HG02970 (cell line): ENCODE measurements around the gene PRRX2.
"Not testable (repeated sequence)": the region's sequence is repeated elsewhere in the genome, so short reads cannot be mapped to it uniquely, and the experiment has no call there.

ENCODE experiments used
- ATAC-seq: cut with Tn5 transposase; IDR thresholded peaks from one replicate; pipeline ENCODE4 v1.9.1; 2021; ENCODE audit warnings: mild to moderate bottlenecking, moderate library complexity, moderate number of reproducible peaks; ENCODE audit not compliant: unreplicated experiment, low FRiP score

The PRRX2 gene

GRCh38 chr9:129750013-129750638 lies 84.7 kb downstream of the PRRX2 start:
- no peak for ATAC-seq

DNA sequence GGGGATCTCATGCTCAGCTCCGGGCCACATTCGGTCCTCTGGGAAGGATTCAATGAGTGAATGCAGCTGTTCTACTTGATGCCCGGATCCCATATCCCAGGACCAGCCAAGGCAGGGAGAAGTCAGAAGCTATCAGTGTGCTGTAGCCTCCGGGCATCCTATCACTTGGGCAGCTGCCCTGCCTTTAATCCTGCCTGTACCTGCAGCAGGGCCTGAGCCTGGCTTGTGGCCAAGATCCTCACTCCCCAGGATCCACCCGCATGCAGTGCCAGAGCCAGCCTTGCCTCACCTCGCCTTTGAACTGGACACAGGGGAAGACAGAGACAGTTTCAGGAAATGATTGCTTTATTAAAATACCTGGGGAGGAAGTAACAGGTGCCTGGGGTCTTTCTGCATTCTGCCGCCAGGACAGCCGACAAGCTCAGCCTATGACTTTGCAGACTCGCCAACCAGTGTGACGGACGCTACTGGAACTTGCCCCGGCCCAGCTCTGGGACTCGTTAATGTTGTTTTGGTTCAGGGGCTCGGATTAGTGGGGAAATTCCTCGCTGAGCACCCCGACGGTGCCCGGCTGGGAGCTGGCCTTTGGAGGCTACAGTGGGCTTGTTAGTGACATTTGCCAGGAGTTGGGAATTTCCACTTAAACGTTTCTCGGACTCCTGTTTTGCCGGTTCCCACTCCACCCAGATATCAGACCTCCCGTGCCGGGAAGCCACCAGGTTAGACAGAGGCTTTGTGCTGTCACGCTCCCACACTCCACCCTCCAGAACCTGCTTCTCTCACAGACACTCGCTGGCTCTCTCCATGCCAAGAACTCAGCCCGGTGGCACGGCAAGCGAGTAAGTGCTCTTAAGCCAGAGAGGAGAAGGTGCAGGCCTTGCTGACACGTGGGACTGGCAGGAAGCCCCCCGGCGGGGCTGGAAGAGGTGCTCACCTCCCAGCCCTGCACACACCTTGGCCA lies 86.7 kb downstream of the PRRX2 start:
- no peak for ATAC-seq

DNA sequence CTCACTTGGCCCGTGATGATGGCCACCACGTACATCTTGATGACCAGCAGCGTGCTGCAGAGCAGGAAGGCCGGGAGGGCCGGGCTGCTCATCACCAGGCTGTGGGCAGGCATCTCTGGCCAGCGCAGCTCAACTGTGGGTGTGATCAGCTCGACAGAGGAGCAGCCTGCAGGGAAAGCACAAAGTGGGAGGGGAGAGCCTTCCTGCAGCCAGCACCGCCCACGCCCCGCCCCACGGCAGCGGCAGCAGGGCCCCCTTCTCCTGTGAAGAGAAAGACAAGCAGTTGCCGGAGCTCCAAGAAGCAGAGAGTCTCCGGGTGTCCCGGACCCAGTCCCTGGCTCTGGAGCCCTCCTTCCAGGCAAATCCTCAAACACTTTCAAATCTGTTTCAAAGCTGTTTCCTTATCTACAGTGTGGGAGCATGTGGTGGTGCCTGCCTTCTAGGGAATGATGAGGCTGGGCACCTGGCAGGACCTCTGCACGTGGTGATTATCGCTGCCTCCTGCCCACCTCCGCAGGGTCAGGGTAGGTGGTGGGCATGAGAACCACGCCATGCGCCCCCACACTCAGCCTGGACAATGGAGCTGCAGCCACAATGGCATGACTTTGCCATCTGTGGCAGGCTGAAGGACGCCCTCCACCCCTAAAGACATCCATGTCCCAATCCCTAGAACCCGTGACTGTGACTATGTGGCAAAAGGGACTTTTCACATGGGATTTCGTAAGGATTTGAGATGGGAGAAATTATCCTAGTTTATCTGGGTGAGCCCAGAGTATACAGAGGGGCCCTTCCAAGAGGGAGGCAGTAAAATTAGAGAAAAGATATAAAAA lies 87.7 kb downstream of the PRRX2 start, which contains the start of gene PTGES:
Gene PTGES, minus strand, starts transcription at position 143 of the 830 bp plus-strand sequence. Its CDS starts 30 bp downstream, at position 113.
- no peak for ATAC-seq

- ATAC-seq, result no peak
These were observed 89.7 kb downstream of the PRRX2 start for GRCh38 chr9:129755151-129755550.

DNA sequence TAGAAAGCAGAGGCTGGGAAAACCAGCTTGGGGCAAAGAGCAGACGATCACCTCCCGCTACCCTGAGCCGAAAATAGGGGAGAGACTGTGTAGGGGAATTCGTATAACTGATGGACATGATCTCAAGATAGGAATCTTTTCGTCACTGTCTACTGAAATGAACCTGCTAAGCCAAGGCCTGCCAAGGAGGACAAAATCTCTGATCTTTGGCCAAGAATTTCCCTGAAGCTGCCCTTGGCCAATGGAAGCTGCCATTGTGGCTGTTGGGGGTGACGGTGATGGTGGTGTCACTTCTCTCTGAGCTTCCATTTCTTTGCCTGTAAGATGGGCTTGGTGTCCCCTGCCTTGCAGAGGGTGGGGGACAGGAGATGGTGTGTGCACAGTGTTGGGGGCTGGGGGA lies 90.7 kb downstream of the PRRX2 start:
- ATAC-seq, result no peak

- no peak for ATAC-seq
These were observed 91.6 kb downstream of the PRRX2 start for GRCh38 chr9:129757045-129757444.

GRCh38 chr9:129759319-129759718 lies 93.9 kb downstream of the PRRX2 start:
- no peak for ATAC-seq

- no peak for ATAC-seq
These were observed 94.5 kb downstream of the PRRX2 start for GRCh38 chr9:129759804-129760502.

DNA sequence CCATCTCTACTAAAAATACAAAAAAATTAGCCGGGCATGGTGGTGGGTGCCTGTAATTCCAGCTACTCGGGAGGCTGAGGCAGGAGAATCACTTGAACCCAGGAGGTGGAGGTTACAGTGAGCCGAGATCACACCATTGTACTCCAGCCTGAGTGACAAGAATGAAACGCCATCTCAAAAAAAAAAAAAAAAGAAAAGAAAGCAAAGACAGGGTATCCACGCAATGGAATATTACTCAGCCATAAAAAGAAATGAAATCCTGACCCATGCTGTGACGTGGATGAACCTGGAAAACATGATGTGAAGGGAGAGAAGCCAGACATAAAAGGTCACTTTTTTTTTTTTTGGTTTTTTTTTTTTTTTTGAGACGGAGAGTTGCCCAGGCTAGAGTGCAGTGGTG lies 95.3 kb downstream of the PRRX2 start:
- ATAC-seq, result not testable (repeated sequence)

- ATAC-seq, result no peak
These were observed 96.0 kb downstream of the PRRX2 start for GRCh38 chr9:129761293-129761900.

DNA sequence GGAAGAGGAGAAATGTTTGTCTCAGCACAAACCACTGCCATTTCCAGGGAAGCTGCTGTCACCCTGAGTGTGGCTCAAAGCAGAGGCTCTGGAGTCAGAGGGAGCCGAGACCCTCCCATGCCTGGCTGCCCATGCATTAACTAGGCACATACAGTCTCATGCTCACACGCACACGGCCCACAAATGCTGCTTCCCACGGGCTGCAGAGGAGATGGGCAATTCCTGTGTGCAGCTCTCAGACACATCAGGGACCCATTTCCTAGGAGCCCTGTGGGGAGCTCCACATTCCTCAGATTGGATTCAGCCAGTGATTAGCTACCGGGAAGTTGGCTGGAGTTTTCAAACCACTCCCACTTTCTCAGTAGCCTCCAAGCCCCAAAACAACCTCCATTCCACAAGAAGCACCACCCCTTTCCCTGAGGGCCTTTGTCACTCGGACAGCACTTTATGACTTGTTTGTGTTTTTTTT lies 96.5 kb downstream of the PRRX2 start:
- no peak for ATAC-seq

DNA sequence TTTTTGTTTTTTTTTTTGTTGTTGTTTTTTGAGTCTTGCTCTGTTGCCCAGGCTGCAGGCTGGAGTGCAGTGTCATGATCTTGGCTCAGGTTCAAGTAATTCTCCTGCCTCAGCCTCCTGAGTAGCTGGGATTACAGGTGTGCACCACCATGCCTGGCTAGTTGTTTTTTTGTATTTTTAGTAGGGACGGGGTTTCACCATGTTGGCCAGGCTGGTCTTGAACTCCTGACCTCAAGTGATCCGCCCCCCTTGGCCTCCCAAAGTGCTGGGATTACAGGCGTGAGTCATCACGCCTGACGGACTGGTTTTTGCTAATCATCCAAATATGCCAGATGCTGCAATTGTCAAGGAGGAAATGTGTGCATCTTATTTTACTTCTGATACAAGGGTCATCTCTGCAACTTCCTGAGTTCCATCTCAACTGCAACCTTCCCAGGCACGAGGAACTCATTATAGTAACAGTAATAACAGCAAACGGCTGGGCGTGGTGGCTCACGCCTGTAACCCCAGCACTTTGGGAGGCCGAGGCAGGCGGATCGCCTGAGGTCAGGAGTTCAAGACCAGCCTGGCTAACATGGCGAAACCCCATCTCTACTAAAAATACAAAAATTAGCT lies 97.0 kb downstream of the PRRX2 start:
- ATAC-seq, result not testable (repeated sequence)

DNA sequence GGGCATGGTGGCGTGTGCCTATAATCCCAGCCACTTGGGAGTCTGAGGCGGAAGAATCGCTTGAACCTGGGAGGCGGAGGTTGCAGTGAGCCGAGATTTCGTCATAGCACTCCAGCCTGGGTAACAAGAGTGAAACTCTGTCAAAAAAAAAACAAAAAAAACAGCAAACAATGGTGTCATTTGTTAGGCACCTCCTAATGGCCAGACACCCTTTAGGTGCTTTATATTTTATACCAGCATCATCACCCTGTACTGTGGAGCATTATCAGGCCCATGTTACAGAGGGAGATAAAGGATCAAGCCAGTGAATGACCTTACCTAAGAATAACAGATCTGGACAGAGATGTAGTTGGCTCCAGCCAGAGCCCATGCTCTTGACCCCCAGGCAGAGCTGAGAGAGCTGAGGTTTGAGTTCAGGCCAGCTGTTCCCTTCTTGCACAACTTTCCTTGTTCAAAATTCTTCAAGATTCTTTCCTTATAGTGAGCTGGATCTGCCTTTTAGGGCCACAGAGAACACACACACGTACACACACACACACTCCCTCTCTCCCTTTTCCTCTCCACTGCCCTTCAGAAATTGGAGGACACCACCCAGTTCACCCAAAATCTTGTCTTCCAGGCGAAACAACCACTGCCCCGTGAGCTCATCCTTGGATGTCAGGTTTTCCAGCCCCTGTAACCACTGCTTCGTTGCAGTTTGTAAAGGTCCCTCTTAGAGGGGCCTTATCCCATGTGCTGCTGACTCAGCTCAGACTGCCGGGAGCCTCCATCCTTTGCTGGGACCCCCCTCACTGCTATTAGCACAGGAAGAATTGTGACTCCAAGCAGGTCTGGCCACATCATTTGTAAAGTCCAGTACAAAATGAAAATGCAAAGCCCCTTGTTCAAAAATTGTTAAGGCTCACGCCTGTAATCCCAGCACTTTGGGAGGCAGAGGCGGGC lies 97.8 kb downstream of the PRRX2 start:
- no peak for ATAC-seq

GRCh38 chr9:129765764-129766317 lies 100.4 kb downstream of the PRRX2 start:
- no peak for ATAC-seq

GRCh38 chr9:129768486-129768885 lies 103.0 kb downstream of the PRRX2 start:
- ATAC-seq, result no peak

GRCh38 chr9:129769669-129770068 lies 104.2 kb downstream of the PRRX2 start:
- ATAC-seq, result no peak

DNA sequence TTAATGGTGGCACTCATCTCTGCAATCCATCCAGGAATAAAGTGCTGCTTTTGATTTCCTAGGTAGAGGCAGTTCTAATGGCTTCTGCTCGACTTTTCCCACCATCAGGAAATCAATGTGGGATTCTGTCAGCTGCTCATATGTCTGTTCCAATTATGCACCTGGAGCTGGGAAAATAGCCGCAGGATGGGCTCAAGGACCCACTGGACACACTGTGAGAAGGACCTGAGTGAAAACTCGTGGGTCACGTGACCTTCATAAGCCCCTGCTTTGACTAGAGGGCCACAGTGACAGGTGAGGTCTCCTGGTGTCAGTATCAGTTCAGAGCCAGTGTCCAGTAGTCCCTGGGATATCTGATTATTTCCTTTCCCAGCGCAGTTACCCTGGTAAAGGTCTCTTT lies 105.3 kb downstream of the PRRX2 start:
- no peak for ATAC-seq
